ENCODE measurements around the gene DAG1. TPM values are rescaled to one million over a fixed set of nuclear protein-coding genes. Genes with fewer than 3 reads are reported as not detected.

DAG1 gene
- total and polyA plus RNA-seq, 7 donors, result 4.2 to 73.4 (median 42.8) TPM

DNA sequence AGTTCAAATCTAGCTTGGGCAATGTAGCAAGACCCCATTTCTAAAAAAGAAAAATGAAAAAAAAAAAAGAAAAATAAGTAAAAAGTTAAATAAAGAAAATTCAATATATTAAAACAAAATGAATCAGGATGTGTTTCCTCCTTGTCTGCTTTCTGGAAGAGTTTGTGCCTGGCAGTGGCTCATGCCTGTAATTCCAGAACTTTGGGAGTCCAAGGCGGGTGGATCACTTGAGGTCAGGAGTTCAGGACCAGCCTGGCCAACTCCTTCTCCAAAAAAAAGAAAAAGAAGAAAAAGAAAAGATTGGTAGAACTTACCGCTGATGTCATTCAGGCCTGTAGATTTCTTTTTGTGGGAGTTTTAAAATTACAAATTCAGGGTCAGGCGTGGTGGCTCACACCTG, 36.8 kb downstream of the DAG1 start:
- Histone ChIP-seq H3K4me3 (no peak overlapping the region), H3K4me1 (peaks cover 0 to 47% (median 31%) of the 10 kb centered on the region in 4 donors), H3K9me3 (no peaks in the 10 kb centered on the region), H3K27ac (peak overlapping the region in 1 of 4 donors; percentile 21), H3K27me3 (no peaks in the 10 kb centered on the region), H3K36me3 (peaks cover 0 to 16% (median 3%) of the 10 kb centered on the region in 4 donors)
- no peak for DNase-seq
- TF ChIP-seq EP300 (IDR thresholded peaks at IDR 0.05) (no peak), POLR2A (IDR thresholded peaks at IDR 0.05) (no peak), POLR2AphosphoS5 (IDR thresholded peaks at IDR 0.05) (no peak)
- TF ChIP-seq, protein P1, sequence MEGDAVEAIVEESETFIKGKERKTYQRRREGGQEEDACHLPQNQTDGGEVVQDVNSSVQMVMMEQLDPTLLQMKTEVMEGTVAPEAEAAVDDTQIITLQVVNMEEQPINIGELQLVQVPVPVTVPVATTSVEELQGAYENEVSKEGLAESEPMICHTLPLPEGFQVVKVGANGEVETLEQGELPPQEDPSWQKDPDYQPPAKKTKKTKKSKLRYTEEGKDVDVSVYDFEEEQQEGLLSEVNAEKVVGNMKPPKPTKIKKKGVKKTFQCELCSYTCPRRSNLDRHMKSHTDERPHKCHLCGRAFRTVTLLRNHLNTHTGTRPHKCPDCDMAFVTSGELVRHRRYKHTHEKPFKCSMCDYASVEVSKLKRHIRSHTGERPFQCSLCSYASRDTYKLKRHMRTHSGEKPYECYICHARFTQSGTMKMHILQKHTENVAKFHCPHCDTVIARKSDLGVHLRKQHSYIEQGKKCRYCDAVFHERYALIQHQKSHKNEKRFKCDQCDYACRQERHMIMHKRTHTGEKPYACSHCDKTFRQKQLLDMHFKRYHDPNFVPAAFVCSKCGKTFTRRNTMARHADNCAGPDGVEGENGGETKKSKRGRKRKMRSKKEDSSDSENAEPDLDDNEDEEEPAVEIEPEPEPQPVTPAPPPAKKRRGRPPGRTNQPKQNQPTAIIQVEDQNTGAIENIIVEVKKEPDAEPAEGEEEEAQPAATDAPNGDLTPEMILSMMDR (IDR thresholded peaks at IDR 0.05), result no peak
- 91 to 97% methylated on average over 3 of the region's 3 CpGs for WGBS, 2 donors
- intact Hi-C loops (cut with DNase I), result no loop called here

DNA sequence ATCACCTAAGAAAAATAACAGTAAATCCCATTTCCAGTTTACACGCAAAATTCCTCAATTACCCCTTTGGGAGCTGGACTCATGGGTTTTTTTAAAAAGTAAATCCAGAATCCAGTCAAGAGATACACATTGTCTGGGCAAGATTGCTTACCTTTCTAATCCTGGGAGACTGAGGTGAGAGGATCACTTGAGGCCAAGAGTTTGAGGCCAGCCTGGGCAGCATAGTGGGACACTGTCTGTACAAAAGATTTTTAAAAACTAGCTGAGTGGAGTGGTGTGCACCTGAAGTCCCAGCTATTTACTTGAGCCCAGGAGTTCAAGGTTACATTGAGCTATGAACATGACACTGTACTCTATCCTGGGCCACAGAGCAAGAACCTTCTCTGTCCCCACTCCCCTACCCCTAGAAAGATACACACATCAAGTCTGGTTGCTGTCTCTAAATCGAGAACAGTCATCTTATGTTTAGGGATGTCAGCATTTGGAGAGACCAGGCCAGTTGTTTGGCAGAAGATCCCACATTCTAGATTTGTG, 39.0 kb downstream of the DAG1 start:
- 38 to 45% methylated on average over 2 of the region's 2 CpGs for WGBS, 2 donors
- Histone ChIP-seq H3K27me3 (no peaks in the 10 kb centered on the region), H3K4me3 (no peak overlapping the region), H3K36me3 (peaks cover 0 to 30% (median 6%) of the 10 kb centered on the region in 4 donors), H3K4me1 (peaks cover 0 to 64% (median 42%) of the 10 kb centered on the region in 4 donors), H3K9me3 (no peaks in the 10 kb centered on the region), H3K27ac (peak overlapping the region in 2 of 4 donors; percentile 23 to 29)
- TF ChIP-seq, protein P1 (IDR thresholded peaks at IDR 0.05), result no peak
- no peak for TF ChIP-seq POLR2A (IDR thresholded peaks at IDR 0.05)
- no peak for TF ChIP-seq POLR2AphosphoS5 (IDR thresholded peaks at IDR 0.05)
- no peak for TF ChIP-seq EP300 (IDR thresholded peaks at IDR 0.05)
- intact Hi-C loops (cut with DNase I), result no loop called here
- DNase-seq, result no peak

DNA sequence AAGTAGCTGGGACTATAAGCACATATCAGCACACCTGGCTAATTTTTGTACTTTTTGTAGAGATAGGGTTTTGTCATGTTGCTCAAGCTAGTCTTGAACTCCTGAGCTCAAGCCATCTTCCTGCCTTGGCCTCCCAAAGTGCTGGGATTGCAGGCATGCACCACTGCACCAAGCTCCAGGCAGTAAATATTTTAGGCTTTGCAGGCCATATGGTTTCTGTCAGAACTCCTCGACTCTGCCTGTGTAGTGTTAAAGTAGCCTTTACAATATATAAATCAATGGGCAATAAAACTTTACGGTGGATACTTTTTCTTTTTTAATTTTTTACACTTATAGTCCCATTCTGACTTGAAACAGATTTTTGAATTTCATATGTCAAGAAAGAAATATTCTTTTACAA, 41.6 kb downstream of the DAG1 start:
- H3K36me3 ChIP-seq, result peaks cover 0 to 44% (median 8%) of the 10 kb centered on the region in 4 donors
- WGBS, 2 donors, result 58 to 68% methylated on average over 2 of the region's 2 CpGs
- no peak for TF ChIP-seq POLR2A (IDR thresholded peaks at IDR 0.05)
- TF ChIP-seq, protein P1 (IDR thresholded peaks at IDR 0.05), result no peak
- peak in 3 of 4 donors; percentile 53 to 83 (median 75) for TF ChIP-seq EP300 (IDR thresholded peaks at IDR 0.05)
- TF ChIP-seq POLR2AphosphoS5 (IDR thresholded peaks at IDR 0.05), result peak; percentile 82 to 96 (median 92)

DNA sequence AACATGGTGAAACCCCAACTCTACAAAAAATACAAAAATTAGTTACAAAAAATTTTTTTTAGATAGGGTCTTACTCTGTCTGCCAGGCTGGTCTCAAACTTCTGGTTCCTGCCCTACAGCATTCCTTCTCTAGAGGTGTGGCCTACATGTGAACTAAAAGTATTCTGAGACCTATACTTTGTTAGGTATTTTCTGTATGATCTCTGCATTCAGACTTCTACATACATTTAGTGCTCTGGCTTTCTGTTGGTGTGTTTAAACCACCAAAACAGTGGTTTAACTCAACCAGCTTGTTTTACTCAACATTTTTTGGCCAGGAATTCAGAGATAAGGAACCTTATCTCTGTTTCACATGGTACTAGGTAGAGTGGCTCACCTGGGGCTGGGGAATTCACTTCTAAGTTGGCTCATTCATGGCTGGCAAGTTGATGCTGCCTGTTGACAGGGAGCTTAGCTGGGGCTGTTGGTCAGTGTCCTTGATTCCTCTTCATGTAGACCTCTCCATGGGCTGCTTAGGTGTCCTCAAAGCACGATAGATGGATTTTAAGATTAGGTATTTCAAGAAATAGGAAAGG, 42.8 kb downstream of the DAG1 start:
- Histone ChIP-seq H3K4me1 (peaks cover 0 to 49% (median 38%) of the 10 kb centered on the region in 4 donors), H3K9me3 (no peaks in the 10 kb centered on the region), H3K27ac (no peak overlapping the region), H3K27me3 (no peaks in the 10 kb centered on the region), H3K4me3 (no peak overlapping the region), H3K36me3 (peaks cover 0 to 56% (median 12%) of the 10 kb centered on the region in 4 donors)
- no peak for TF ChIP-seq EP300 (IDR thresholded peaks at IDR 0.05)
- no peak for TF ChIP-seq POLR2AphosphoS5 (IDR thresholded peaks at IDR 0.05)
- no peak for TF ChIP-seq POLR2A (IDR thresholded peaks at IDR 0.05)
- TF ChIP-seq, protein P1 (IDR thresholded peaks at IDR 0.05), result no peak
- WGBS, 2 donors, result 98% methylated on average over 1 of the region's 1 CpG
- intact Hi-C loops (cut with DNase I), result loop anchor here (5.0 kb wide), 1 partner anchor 41 kb away; the partner anchor contains the start of gene DAG1
- DNase-seq, result no peak

More for the DNA sequence above, 41.6 kb downstream of the DAG1 start:
- peak; percentile 74 for DNase-seq
- peak overlapping the region in 3 of 4 donors; percentile 5 to 66 (median 43) for H3K27ac ChIP-seq
- H3K27me3 ChIP-seq, result no peaks in the 10 kb centered on the region
- no peak overlapping the region for H3K4me3 ChIP-seq
- H3K4me1 ChIP-seq, result peaks cover 0 to 57% (median 42%) of the 10 kb centered on the region in 4 donors
- H3K9me3 ChIP-seq, result no peaks in the 10 kb centered on the region
- intact Hi-C loops (cut with DNase I), result loop anchor here (5.0 kb wide), 1 partner anchor 39 kb away; the partner anchor contains the start of gene DAG1

Data from sigmoid colon (tissue), 7 donors.